ENCODE measurements around the gene FAM32A. TPM values are rescaled to one million over a fixed set of nuclear protein-coding genes. Genes with fewer than 3 reads are reported as not detected.
A peak's percentile ranks its signal among the peaks of the same experiment; 100 is the strongest.

Gene FAM32A
- total RNA-seq, 1 donor from 2014 or later: 74.4 TPM

DNA sequence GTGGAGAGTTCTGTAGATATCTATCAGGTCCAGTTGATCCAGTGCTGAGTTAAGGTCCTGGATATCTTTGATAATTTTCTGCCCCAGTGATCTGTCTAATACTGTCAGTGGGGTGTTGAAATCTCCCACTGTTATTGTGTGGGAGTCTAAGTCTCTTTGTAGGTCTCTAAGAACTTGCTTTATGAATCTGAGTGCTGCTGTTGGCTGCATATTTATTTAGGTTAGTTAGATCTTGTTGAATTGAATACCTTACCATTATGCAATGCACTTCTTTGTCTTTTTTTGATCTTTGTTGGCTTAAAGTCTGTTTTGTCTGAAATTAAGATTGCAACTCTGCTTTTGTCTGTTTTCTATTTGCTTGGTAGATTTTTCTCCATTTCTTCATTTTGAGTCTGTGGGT, 27.9 kb downstream of the FAM32A start:
- Histone ChIP-seq H3K4me1 (no peaks in the 10 kb centered on the region), H3K36me3 (peaks cover 59 to 79% of the 10 kb centered on the region in 2 donors), H3K27ac (no peak overlapping the region), H3K9me3 (no peaks in the 10 kb centered on the region), H3K27me3 (no peaks in the 10 kb centered on the region), H3K4me3 (no peak overlapping the region)
- intact Hi-C loops (cut with DNase I): no loop called here
- TF ChIP-seq, protein P1, sequence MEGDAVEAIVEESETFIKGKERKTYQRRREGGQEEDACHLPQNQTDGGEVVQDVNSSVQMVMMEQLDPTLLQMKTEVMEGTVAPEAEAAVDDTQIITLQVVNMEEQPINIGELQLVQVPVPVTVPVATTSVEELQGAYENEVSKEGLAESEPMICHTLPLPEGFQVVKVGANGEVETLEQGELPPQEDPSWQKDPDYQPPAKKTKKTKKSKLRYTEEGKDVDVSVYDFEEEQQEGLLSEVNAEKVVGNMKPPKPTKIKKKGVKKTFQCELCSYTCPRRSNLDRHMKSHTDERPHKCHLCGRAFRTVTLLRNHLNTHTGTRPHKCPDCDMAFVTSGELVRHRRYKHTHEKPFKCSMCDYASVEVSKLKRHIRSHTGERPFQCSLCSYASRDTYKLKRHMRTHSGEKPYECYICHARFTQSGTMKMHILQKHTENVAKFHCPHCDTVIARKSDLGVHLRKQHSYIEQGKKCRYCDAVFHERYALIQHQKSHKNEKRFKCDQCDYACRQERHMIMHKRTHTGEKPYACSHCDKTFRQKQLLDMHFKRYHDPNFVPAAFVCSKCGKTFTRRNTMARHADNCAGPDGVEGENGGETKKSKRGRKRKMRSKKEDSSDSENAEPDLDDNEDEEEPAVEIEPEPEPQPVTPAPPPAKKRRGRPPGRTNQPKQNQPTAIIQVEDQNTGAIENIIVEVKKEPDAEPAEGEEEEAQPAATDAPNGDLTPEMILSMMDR (IDR thresholded peaks at IDR 0.05): no peak
- DNase-seq (ENCODE audit: low spot score in 2 of 2): no peak

DNA sequence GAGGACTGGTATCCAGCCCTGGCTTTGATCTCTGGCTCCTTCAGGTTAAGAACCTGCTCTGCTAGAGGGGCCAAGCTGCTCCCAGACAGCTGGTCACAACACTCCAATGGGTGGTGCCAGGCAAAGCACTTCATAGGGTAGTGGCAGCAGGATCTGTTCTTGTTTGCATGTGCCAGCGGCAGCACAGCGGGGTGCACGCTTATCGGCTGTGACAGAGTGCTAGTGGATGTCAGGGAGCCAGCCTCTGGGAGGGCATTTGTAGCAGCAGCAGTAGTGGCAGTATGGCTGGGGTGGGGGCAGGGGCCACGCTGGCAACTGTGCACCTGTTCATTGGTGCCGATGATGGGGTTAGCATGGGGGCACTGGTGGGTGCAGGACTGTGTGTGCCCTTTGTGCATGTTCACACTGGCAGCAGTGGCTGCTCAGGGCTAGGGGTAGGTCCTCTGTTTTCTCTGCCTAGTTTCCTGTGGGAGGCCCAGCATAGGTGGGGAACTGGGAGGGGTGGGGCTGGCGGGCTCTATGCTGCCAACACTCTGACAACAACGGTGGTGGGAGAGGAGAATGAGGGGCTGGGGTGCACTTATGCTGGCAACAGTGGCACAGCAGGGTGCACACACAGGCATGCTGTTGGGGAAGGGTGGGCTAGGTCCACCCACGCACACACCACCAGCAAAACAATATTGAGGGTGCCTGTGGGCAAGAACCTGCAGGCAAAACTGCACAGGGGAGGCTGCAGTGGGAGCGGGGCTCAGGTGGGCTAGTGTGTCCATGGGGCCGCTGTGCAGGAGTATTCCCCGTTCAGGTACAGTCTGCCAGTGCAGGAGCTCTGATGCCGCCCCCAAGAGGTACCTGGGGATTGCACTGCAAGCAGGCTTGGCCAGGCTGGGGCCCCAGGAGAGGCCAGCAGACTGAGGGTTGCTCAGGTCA, 31.8 kb downstream of the FAM32A start:
- TF ChIP-seq, protein P1 (IDR thresholded peaks at IDR 0.05): no peak
- DNase-seq (ENCODE audit: low spot score in 2 of 2): peak in 1 of 2 donors; percentile 62
- peaks cover 19 to 21% of the 10 kb centered on the region in 2 donors for H3K9me3 ChIP-seq
- no peak overlapping the region for H3K4me3 ChIP-seq
- H3K36me3 ChIP-seq: peaks cover 46 to 80% of the 10 kb centered on the region in 2 donors
- no peaks in the 10 kb centered on the region for H3K27me3 ChIP-seq
- no peak overlapping the region for H3K27ac ChIP-seq
- H3K4me1 ChIP-seq: no peaks in the 10 kb centered on the region
- intact Hi-C loops (cut with DNase I): no loop called here

- Histone ChIP-seq H3K27me3 (no peaks in the 10 kb centered on the region), H3K27ac (no peak overlapping the region), H3K9me3 (peaks cover 20 to 25% of the 10 kb centered on the region in 2 donors), H3K4me3 (no peak overlapping the region), H3K4me1 (no peaks in the 10 kb centered on the region), H3K36me3 (peaks cover 55 to 85% of the 10 kb centered on the region in 2 donors)
- TF ChIP-seq, protein P1 (IDR thresholded peaks at IDR 0.05): no peak
- no peak for DNase-seq (ENCODE audit: low spot score in 2 of 2)
- intact Hi-C loops (cut with DNase I): no loop called here
Observed at GRCh38 chr19:16217716-16218451, 32.7 kb downstream of the FAM32A start.

DNA sequence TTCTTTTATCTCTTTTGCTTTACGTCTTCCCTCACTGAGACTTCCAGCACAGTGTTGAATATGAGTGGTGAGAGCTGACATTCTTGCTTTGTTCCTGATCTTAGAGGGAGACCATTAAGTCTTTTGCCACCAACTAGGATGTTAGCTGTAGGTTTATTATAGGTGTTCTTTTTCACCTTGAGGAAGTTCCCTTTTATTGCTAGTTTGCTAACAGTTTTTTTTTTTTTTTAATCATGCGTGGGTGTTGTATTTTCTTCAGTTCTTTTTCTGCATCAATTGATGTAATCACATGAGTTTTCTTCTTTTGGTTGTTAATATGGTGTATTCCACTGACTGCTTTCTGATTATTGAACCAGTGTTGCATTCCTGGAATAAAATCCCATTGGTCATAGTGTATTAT, 33.6 kb downstream of the FAM32A start:
- Histone ChIP-seq H3K27ac (no peak overlapping the region), H3K36me3 (peaks cover 65 to 92% of the 10 kb centered on the region in 2 donors), H3K4me1 (no peaks in the 10 kb centered on the region), H3K4me3 (no peak overlapping the region), H3K27me3 (no peaks in the 10 kb centered on the region), H3K9me3 (peaks cover 20 to 25% of the 10 kb centered on the region in 2 donors)
- TF ChIP-seq, protein P1 (IDR thresholded peaks at IDR 0.05): no peak
- no peak for DNase-seq (ENCODE audit: low spot score in 2 of 2)
- intact Hi-C loops (cut with DNase I): no loop called here

DNA sequence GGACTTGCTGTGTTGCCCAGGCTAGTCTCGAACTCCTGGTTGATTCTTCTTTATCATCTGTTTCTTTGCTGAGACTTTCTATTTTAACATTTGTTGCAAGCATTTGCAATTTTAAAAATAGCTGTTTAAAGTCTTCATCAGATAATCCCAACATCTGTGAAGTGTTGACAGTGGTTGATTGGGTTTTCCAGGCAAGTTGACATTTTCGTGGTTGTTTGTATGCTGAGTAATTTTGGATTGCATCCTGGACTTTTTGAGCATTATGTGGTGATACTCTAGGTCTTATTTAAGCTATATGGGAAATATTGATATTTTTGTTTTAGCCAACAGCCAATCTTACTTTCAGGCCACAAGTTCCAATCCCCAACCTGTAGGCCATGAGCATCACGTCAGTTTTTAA, 37.6 kb downstream of the FAM32A start:
- H3K9me3 ChIP-seq: peaks cover 20 to 25% of the 10 kb centered on the region in 2 donors
- H3K27me3 ChIP-seq: no peaks in the 10 kb centered on the region
- no peak for DNase-seq (ENCODE audit: low spot score in 2 of 2)
- H3K27ac ChIP-seq: no peak overlapping the region
- peaks cover 84 to 100% of the 10 kb centered on the region in 2 donors for H3K36me3 ChIP-seq
- TF ChIP-seq, protein P1 (IDR thresholded peaks at IDR 0.05): no peak
- H3K4me1 ChIP-seq: no peaks in the 10 kb centered on the region
- H3K4me3 ChIP-seq: no peak overlapping the region
- intact Hi-C loops (cut with DNase I): no loop called here
